Left forelimb (tissue), 1 donor: ENCODE results near the gene ABI3BP.
"Not testable (repeated sequence)": the region's sequence is repeated elsewhere in the genome, so short reads cannot be mapped to it uniquely, and the experiment has no call there.

ENCODE experiments used
- DNase-seq: peaks from one replicate; pipeline ENCODE4 v3.0.0-alpha.2; 2018; ENCODE audit warnings: low spot score

The ABI3BP gene, protein sequence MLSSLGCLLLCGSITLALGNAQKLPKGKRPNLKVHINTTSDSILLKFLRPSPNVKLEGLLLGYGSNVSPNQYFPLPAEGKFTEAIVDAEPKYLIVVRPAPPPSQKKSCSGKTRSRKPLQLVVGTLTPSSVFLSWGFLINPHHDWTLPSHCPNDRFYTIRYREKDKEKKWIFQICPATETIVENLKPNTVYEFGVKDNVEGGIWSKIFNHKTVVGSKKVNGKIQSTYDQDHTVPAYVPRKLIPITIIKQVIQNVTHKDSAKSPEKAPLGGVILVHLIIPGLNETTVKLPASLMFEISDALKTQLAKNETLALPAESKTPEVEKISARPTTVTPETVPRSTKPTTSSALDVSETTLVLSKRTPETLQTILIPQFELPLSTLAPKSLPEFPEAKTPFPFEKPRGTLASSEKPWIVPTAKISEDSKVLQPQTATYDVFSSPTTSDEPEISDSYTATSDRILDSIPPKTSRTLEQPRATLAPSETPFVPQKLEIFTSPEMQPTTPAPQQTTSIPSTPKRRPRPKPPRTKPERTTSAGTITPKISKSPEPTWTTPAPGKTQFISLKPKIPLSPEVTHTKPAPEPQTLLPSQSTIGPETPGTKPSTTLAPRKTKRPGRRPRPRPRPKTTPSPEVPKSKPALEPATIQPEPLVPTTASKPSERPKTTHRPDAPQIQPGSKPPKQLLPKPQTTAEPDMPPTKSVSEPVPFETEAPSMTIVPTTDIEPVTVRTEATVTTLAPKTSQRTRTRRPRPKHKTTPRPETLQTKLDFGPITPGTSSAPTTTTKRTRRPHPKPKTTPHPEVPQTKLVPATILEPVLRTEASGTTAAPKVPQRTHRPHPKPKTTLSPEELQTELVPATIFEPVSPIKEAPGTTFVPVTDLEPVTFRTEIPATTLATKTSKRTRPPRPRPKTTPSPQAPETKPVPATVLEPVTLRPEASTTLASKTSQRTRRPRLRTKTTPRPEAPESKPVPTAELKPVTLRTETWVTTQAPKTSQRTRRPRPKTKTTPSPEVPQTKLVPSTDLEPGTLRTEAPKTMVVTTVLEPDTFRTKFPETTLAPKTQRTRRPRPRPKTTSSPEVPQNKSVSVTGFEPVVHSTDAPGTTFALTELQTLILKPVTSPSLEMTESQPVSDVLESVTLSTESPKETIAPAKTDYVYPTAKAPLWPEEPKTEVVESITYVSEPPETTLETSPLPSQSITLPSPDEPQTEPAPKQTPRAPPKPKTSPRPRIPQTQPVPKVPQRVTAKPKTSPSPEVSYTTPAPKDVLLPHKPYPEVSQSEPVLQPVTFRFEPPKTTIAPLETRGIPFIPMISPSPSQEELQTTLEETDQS (N-terminal part only)

DNA sequence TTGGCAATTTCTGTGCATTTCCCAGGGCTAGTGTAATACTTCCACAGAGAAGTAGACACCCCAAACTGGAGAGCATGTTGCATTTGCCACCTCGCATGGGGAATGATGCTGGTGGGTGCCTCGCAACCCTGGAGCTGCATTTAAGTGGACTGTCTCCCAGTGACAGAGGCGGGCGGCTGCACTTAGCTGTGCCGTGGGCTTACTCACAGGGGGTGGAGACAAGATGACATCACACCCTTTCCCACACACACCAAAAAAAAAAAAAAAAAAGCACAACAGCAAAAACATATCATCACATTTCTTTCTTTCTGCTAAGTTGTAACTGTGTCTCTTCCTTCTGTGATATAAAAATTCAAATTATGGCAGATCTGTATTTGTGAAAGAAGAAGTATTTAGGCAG lies at the start of gene ABI3BP:
TSS of gene ABI3BP (minus strand) at position 113 of the 400 bp plus-strand sequence. CDS start at position 76, 37 bp downstream.
- peak; percentile 81 for DNase-seq

DNA sequence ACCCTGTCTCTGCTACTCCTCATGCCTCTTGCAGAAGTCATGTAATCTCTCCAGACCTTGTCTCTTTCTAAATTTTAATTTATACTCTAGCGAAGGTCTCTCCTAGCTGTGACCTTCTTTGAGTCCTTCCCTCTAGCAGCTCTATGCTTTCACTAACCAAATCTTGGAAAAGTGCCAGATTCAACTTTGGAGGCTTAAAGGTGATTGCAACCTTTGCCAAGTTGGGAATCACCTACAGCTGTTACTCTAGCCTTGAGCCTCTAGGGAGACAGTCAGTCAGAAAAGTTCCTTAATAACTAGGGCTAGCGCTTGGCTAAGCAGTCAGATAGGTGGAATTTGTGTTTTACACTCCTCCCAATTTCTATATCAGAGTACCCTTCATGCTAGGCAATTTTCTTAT lies 46.1 kb upstream of the ABI3BP start:
- no peak for DNase-seq

DNA sequence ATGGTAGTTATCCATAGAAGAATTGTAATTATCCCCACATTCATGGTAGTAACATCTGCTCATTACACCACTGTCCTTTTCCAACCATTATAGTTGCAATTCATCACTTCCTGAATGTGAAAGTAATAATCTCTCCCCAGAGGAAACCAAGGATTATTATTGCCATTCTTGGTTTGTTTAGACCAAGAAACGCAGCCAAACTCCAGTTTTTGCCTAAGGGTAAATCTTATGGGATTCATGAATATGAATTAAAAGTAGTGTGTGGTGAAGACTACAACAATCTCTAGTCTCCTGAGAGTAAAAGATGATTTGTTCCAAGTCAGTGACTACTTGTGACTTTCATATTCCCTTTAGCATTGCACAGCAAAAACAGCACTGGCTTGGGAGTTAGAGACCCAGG lies 45.7 kb upstream of the ABI3BP start:
- no peak for DNase-seq

DNA sequence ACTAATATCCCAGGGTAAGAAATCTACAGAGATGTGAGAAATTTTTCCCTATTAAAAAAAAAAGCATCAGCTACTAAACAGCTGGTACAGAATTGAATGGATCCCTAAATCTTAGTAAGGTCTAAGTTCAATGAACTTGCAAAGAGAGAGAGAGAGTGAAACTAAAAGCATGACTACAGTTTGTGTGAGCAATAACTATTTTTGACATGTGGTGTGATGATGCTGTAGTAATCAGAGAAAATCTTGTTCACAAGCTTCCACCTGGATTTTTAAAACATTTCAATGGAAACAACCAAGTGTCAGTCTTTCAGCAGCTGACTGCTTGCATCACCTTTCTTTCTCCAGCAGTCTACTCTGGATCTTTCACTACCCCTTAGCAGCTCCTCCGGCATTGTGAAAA lies 45.2 kb upstream of the ABI3BP start:
- no peak for DNase-seq

DNA sequence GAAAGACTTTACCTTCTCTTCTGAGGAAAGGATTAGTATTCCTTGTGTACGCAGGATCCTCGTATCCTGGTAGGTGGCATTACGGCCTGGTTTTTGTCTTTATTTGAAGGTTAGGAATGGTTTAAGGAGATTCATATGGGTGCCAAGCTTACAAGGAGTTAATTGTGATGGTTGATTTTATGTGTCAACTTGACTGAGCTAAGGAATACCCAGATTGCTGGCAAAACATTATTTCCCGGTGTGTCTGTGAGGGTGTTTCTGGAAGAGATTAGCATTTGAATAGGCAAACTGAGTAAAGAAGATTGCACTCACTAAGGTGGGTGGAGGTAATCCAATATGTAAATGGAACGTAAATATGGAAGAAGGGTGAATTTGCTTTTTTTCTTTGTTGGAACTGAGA lies 44.4 kb upstream of the ABI3BP start:
- DNase-seq: no peak

DNA sequence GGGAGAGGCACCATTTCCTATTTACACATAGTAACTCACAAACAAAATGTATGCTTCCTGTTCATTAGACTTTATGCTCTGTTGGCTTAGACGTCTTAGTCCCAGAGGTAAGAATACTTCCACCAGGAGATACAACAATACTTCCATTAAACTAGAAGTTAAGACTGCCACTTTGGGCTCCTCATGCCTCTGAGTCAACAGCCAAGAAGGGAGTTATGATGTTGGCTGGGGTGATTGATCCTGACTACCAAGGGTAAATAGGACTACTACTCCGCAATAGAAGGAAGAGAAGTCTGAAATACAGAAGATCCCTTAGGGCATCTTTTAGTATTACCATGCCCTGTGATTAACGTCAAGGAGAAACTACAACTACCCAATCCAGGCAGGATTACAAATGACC lies 43.5 kb upstream of the ABI3BP start:
- DNase-seq: no peak

DNA sequence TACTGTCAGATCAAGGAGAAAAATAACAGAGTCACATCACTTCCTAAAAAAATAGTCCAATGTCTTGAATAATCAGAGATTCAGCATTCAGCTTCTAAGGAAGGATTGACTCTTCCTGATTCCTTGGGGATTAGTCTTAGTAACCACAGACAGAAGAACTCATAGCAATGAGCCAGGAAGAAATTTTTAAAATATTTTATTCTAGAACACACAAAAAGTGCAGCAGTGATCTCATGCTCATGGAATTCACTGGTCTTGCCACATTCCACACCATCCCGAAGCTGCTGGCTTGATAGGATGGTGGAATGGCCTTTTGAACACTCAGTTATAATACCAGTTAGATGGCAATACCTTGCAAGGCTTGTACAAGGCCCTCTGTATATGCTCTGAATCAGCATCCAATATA lies 43.0 kb upstream of the ABI3BP start:
- no peak for DNase-seq

DNA sequence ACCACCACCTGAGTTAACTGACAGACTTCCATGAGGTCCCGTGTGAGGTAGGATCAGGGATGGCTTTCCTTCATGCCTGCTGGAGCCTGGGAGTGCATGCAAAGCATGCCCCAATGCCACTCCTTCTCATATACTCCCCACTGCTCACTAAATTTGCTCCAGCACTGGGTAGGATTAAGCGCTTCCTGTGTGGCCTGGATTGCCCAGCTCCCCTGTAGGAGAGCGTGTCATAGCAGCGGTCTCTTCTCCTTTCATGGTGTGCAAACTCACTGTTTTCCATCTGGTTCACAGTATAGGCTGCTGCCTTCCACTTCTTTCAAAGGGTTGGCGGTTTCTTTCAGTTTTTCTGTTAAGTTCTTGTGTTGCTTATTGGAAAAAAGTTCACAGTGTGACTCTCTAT lies 34.1 kb upstream of the ABI3BP start:
- no peak for DNase-seq

DNA sequence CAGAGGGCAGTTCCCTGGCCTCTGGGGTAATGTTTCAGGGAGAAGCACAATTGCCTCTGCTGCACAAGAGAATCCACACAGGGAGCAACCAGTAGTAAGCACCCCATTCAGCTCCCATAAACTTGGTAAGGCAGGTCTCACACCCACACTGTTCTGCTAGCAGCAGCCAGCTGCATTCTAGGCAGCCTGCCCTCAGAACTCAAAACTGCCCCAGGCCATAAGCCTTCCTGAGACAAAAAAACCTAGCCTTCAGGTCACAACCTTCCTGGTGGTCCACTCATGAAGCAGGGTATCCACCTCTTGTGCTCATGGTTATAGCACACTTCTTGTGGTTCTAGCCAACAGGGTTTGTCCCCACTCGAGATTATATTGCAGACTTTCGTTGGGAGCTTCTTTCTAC lies 33.7 kb upstream of the ABI3BP start:
- DNase-seq: no peak

DNA sequence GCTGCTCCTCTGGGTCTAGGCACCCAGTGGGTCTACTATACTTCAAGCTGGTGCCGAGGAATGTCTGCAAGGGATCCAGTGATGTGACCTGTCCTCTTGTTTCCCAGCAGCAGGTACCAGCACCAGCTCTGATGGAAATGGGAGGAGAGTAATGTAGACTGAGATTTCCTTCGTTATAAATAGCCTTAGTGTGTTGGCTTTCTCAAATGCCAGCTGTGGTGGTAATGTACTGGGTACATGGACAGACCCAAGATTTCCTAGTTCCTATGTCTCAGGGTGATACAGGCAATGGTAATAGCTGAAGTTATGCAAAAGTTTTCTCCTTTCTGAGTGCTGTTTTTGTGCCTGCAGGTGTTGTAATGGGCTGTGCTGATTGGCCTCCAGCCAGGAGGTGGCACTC lies 33.0 kb upstream of the ABI3BP start:
- no peak for DNase-seq

DNA sequence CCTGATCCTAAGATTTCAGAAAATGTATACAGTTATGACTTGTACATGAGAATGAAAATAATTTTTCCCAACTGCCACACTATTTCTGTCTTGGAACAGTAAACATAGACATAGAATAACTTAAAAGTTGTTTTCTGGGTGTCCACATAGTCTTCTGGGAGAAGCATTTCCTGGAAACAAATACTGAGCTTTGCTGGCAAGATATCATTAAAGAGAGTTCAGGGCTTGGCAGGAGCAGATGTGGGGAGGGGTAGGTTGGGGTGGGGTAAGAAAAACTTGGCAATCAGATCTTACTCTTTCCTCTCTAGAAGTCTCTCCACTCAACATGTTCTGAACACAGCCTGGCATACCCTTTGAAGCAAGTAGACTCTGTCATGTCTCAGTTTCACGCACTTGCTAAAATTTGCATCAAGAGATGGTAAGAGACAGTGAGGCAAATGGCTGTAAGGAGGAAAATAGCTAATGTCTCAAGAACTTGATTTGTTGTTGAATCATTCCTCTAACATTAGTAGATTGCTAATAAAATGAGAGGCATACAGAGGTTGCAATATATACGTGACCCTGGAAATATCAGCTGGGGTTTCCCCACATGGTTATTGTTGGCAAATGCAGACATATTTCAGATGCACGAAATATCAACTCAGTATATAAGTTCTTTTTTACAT lies 27.3 kb upstream of the ABI3BP start:
- no peak for DNase-seq

DNA sequence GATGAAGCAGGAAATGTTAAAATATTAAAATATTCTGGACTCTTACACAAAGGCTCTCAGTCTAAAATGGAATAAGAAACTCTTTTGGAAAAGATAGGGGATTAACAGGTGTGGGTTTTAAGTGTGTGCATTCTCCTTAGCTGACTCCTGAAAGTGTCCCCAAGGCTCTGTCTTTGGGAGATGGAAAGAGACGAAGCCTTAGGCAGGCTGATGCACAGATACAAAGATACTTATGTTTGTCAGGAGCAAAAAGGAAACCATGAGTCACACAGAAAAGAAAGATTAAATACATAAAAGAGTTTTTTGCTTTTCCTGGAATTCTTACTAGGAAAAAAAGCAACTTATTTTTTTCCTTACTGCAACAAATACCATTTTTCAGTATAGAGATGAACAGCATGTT lies 23.8 kb upstream of the ABI3BP start:
- DNase-seq: no peak

DNA sequence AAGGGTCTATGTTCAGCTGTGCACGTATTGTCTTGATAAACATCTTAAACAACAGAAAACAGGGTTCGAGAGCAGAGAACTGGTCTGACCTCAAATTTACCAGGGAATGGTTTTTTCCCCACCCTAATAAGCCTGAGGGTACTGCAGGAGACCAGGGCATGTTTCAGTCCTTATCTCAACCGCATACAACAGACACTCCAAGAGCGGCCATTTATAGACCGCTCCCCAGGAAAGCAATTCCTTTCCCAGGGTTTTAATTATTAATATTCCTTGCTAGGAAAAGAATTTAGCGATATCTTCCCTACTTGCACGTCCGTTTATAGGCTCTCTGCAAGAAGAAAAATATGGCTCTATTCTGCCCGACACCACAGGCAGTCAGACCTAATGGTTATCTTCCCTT lies 19.1 kb upstream of the ABI3BP start:
- DNase-seq: not testable (repeated sequence)

DNA sequence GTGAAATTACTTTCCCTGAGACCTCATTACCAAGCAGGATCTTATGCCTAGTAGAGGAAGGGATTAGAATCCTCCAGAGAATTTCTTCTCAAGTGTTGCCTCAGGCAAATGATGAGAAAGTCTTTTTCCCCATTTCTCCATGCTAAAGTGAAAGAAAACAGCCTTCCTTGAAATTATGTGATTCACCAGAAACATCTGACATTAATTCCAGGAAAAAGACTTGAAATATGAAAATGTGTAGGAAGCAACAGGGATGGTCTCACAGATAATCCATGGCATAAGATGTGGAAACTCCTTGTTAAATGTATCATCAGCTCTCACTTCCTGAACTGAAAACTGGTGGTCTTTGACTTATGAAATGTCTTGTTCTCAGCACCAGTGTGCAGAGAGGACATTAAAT lies 17.9 kb upstream of the ABI3BP start:
- no peak for DNase-seq

DNA sequence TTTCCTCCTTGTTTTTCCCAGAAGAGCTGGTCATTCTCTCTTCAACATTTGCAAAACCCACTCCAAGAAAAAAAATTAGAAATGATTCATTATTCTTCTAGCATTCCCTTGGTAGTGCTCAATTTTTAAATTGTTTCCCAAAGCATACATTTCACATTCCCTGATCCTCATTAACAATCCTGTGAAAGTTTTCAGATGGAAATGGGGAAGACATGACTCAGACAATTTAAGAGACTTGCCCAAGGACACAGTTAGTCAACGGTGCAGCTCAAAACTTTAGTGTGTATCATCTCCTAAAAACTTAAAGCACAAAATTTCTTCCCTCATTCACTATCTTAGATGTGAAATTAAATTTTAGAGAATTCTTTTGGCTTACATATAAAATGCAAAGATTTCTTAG lies 17.1 kb upstream of the ABI3BP start:
- no peak for DNase-seq

DNA sequence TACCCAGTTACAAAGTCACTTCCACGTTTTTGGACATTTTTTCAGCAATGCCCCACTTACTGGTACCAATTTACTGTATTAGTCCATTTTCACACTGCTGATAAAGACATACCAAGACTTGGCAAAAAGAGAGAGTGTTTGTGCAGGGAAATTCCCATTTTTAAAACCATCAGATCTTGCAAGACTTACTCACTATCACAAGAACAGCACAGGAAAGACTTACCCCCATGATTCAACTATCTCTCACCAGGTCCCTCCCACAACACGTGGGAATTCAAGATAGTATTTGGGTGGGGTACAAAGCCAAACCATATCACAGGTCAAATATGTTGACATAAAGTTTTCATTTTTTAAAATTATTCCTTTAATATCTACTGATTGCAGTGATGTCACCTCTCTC lies 16.2 kb upstream of the ABI3BP start:
- DNase-seq: no peak

DNA sequence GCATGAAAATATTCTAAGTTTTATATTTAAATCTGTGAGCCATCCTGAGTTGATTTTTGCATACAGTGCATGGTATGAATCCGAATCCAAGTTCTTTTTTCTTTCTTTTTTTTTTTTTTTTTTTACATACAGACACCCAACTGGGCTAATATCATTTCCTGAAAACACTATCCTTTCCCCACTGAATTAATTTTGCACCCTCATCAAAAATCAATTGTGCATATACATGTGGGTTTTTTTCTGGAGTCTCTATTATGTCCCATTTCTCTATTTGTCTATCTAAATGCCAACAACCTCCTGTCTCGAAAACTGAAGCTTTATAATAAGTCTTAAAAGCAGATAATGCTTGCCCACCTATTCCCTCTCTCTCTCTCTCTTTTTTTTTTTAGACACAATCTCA lies 5.9 kb upstream of the ABI3BP start:
- no peak for DNase-seq

DNA sequence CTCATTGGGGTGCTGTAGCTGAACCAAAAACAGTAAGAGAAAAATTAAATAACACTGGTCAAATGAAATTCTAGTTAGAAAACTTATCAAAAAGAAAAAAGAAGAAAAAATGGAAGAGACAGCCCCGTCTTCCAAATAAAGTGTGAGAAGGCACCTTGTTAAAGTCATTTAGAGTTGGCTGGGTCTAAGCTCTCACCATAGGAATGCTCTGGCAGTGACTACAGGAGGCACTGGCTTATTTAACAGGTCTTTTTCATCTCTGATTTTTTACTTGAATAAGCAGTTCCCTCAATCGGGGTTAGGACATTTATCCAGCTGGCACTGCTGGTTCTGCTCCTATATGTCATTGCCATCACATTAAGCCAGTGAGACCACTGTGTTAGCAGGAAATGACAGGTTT lies 1.6 kb upstream of the ABI3BP start:
- DNase-seq: no peak

DNA sequence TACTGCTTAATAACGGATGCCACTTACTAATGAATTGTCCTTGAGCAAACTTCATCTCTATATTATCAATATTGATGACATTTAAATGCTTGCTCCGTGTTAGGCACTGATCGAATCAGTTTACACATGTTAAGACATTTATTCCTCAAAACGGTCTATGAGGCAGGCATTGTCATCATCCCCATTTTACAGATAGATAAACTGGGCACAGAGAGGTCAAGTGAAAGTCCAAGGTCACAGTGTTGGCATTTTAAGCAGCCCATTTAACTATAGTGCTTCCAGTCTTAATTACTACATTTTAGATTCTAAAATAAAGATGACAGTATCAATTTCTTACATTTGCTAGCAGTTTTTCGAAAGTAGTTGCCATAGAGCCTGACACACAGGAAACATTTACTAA lies 966 bp upstream of the ABI3BP start:
- no peak for DNase-seq

DNA sequence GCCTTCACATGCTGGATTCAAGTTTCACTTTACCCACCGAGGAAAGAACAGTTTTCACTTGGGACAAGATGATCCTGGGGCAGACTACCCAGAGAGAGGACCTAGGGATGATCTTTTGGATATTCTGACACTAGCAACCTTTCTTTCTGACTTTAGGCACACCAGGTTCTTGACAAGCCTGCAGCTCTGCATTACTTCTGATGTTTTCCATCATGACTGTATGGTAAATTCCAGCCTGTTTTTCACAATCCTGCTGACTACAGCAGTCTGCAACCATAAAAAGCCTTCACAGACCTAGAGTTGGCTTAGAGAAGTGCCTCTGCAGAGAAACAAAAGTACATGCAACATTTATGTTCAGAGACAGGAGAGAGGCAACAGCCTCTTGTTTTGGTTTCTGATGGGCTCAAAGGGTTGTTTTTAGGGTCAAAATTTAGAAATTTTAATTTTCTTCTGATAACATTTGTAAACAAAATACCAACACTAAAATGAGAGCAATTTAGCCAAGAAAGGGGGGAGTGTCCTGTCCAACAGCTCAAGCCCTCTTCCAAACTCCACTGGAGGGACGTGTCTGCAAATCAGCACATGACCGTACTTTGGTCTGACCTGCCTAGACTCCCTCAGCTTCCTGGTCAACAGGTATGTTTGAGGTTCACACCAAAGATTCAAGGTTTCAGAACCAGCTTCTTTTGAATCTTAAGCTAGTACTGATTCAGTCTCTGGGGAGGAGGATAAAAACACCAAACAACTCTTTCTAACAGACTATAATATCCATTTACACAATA lies 799 bp downstream of the ABI3BP start:
- no peak for DNase-seq

DNA sequence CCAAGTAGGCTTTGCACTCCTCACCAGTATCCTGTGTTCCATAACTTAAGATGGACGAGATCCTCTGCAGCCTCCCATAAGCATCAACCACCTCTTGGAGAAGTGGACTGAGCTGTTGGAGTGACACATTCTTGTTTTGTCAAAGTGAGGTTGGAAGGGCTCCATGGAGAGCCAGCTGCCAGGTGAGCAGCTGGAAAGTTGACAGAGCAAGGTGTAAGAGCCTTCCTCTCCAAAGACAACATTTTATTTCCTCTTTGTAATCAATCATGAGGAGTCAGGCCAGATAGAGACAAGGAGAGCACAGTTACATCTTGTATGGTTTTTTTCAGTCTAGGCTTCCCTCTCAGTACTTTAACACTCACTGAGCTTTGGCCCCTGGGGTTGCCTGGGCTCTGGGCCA lies 5.1 kb downstream of the ABI3BP start:
- DNase-seq: no peak
